ENCODE measurements around the gene PSD4.

Gene PSD4

GRCh38 chr2:113227290-113227689 is 53.5 kb downstream of the PSD4 start:
- TF ChIP-seq POLR2A (IDR thresholded peaks at IDR 0.05; ENCODE audit: low read length) (no peak), GATA1 (IDR thresholded peaks at IDR 0.05; ENCODE audit: low read depth, low read length) (no peak)
- DNase-seq = no peak

GRCh38 chr2:113227698-113228097 is 53.9 kb downstream of the PSD4 start:
- no peak for TF ChIP-seq GATA1 (IDR thresholded peaks at IDR 0.05; ENCODE audit: low read depth, low read length)
- no peak for TF ChIP-seq POLR2A (IDR thresholded peaks at IDR 0.05; ENCODE audit: low read length)
- DNase-seq = no peak

- TF ChIP-seq POLR2A (IDR thresholded peaks at IDR 0.05; ENCODE audit: low read length) (no peak), GATA1 (IDR thresholded peaks at IDR 0.05; ENCODE audit: low read depth, low read length) (no peak)
- no peak for DNase-seq
Observed at GRCh38 chr2:113228351-113228750, 54.6 kb downstream of the PSD4 start.

- no peak for TF ChIP-seq POLR2A (IDR thresholded peaks at IDR 0.05; ENCODE audit: low read length)
- TF ChIP-seq GATA1 (IDR thresholded peaks at IDR 0.05; ENCODE audit: low read depth, low read length) = no peak
- DNase-seq = no peak
Observed at GRCh38 chr2:113228991-113229716, 55.4 kb downstream of the PSD4 start.

- TF ChIP-seq GATA1 (IDR thresholded peaks at IDR 0.05; ENCODE audit: low read depth, low read length) (no peak), POLR2A (IDR thresholded peaks at IDR 0.05; ENCODE audit: low read length) (no peak)
- DNase-seq = no peak
Observed at GRCh38 chr2:113229795-113230194, 56.0 kb downstream of the PSD4 start.

- no peak for DNase-seq
- TF ChIP-seq POLR2A (IDR thresholded peaks at IDR 0.05; ENCODE audit: low read length) = no peak
- TF ChIP-seq GATA1 (IDR thresholded peaks at IDR 0.05; ENCODE audit: low read depth, low read length) = no peak
Observed at GRCh38 chr2:113230531-113230930, 56.8 kb downstream of the PSD4 start.

- no peak for TF ChIP-seq POLR2A (IDR thresholded peaks at IDR 0.05; ENCODE audit: low read length)
- no peak for TF ChIP-seq GATA1 (IDR thresholded peaks at IDR 0.05; ENCODE audit: low read depth, low read length)
- DNase-seq = no peak
Observed at GRCh38 chr2:113231064-113231463, 57.3 kb downstream of the PSD4 start.

- TF ChIP-seq POLR2A (IDR thresholded peaks at IDR 0.05; ENCODE audit: low read length) (no peak), GATA1 (IDR thresholded peaks at IDR 0.05; ENCODE audit: low read depth, low read length) (no peak)
Observed at GRCh38 chr2:113232123-113232522, 58.4 kb downstream of the PSD4 start.

GRCh38 chr2:113232740-113233139 is 59.0 kb downstream of the PSD4 start:
- DNase-seq = no peak
- TF ChIP-seq GATA1 (IDR thresholded peaks at IDR 0.05; ENCODE audit: low read depth, low read length) (no peak), POLR2A (IDR thresholded peaks at IDR 0.05; ENCODE audit: low read length) (no peak)

More at GRCh38 chr2:113232123-113232522, 58.4 kb downstream of the PSD4 start:
- no peak for DNase-seq

GRCh38 chr2:113233593-113234550 is 60.1 kb downstream of the PSD4 start:
- peak; percentile 44 to 46 for DNase-seq
- no peak for TF ChIP-seq GATA1 (IDR thresholded peaks at IDR 0.05; ENCODE audit: low read depth, low read length)
- TF ChIP-seq POLR2A (IDR thresholded peaks at IDR 0.05; ENCODE audit: low read length) = no peak

- peak; percentile 36 to 60 for DNase-seq
- no peak for TF ChIP-seq POLR2A (IDR thresholded peaks at IDR 0.05; ENCODE audit: low read length)
- TF ChIP-seq GATA1 (IDR thresholded peaks at IDR 0.05; ENCODE audit: low read depth, low read length) = no peak
Observed at GRCh38 chr2:113234721-113235346, 61.1 kb downstream of the PSD4 start.

GRCh38 chr2:113235347-113236226 is 61.8 kb downstream of the PSD4 start:
- peak; percentile 65 for TF ChIP-seq POLR2A (IDR thresholded peaks at IDR 0.05; ENCODE audit: low read length)
- DNase-seq = peak; percentile 86
